Stimulated activated CD8-positive, alpha-beta memory T cell treated with anti-CD3 and anti-CD28 coated beads, Interleukin-7, amount 100 ng/mL, for 4 hours (primary cell): Measurements from ENCODE around the gene EFNA1.
"Not testable (repeated sequence)": the region's sequence is repeated elsewhere in the genome, so short reads cannot be mapped to it uniquely, and the experiment has no call there.

Experiments
- DNase-seq, 2 donors: peaks; one replicate each; pipeline ENCODE4 v3.0.0-alpha.2; 2020; ENCODE audit warnings: low read depth in 2 of 2

The EFNA1 gene

GRCh38 chr1:155145491-155145890 lies 17.8 kb downstream of the EFNA1 start:
- no peak for DNase-seq

- DNase-seq: not testable (repeated sequence)
Observed at GRCh38 chr1:155155996-155156643, 28.4 kb downstream of the EFNA1 start.

GRCh38 chr1:155158991-155159390 lies 31.3 kb downstream of the EFNA1 start:
- DNase-seq: no peak

DNA sequence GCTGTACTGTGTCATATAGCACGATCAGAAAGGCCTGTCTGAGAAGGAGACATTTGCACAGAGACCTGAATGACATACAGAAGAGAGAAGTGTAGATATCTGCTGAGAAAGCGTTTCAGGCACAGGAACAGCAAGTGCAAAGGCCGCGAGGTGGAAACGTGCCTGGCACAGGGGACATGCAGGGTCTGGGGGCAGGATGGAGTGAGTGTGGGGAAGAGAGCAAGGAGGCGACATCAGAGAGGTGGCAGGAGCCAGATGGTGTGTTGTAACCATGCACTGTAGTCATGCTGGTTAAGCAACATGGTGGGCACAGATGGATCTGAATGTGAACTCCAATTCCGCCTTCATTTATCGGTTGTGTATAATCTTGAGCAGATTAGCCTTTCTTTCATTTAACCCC lies 32.5 kb downstream of the EFNA1 start:
- no peak for DNase-seq

DNA sequence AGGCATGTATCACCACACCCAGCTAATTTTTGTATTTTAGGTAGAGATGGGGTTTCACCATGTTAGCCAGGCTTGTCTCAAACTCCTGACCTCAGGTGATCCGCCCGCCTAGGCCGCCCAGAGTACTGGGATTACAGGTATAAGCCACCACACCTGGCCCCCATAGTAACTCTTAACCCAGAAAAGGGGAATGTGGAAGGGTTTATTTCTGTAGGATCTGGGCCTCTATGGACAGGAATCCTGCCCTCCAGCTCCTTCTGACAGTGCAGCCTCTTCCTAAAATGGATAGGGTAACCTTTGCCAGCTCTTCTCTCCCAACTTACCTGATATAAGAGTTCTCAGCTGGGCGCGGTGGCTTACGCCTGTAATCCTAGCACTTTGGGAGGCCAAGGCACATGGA lies 35.0 kb downstream of the EFNA1 start:
- not testable (repeated sequence) for DNase-seq

- not testable (repeated sequence) for DNase-seq
Observed at GRCh38 chr1:155163785-155164184, 36.1 kb downstream of the EFNA1 start.

- DNase-seq: not testable (repeated sequence)
Observed at GRCh38 chr1:155164625-155165024, 36.9 kb downstream of the EFNA1 start.

DNA sequence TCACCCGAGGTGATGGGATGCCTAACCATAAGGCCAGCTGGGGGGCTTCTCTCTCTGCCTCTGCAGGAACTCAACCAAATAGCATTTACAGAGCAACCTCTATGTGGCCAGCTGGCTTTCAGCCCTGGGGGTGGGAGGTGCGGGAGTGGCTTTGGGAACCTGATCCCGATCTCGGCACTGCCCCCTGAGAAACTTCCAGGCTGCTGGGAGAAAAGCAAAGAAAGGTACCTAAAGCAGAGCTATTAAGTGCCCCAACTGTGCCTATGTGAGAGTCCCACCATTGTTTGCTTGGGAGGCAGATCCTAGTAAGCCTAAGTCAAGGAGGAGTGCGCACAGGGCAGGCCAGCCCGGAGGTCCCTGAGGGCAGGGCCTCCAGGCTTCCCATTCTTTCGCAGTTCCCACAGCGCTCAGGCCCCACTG lies 38.4 kb downstream of the EFNA1 start:
- no peak for DNase-seq

- no peak for DNase-seq
Observed at GRCh38 chr1:155166471-155167165, 38.9 kb downstream of the EFNA1 start.

DNA sequence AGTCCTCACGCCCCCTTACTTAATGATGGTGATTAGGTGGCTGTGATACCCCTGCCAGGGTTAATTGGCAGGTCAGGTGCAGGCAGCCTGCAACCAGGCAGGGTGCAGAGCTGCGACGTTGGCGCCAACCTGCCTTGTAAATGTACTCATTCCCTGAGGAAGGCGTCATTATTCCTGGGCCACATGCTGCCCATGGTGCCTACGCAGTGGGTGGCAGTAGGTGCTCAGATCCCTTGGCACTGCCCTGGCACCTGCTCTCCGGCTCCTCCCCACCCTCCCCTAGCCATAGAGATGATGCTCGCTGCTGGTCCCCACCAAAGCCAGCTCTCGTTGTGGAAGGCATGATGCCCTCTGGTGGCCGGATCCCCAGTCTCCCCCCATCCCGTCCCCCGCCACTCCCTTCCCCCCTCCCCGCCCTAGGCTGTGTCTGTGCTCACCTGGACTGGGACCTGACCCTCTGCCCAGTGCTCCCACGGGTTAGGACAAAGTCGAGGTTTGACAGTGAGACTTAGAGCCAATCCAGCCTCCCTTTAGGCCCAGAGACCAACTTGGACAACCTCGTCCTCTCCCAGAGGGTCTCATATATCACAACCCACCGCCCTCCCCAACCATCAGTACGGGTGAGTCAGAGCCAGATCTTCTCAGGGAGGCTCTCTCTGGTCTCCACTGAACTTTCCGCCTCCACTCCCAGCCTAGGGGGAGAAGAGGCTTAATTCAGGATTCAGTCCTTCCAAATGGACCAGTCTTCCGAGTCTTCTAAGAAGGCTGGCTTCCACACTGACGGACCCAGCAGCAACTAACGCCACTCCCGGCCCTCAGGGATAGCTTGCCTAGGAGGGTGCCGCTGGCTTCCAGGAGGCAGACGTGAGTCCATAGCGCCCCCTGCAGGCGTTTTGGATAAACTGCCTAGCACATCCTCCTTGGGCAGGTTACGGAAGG lies 39.8 kb downstream of the EFNA1 start:
- peak; percentile 67 to 72 for DNase-seq

- DNase-seq: not testable (repeated sequence)
Observed at GRCh38 chr1:155168105-155168445, 40.4 kb downstream of the EFNA1 start.

- DNase-seq: no peak
Observed at GRCh38 chr1:155168456-155169210, 41.0 kb downstream of the EFNA1 start.

DNA sequence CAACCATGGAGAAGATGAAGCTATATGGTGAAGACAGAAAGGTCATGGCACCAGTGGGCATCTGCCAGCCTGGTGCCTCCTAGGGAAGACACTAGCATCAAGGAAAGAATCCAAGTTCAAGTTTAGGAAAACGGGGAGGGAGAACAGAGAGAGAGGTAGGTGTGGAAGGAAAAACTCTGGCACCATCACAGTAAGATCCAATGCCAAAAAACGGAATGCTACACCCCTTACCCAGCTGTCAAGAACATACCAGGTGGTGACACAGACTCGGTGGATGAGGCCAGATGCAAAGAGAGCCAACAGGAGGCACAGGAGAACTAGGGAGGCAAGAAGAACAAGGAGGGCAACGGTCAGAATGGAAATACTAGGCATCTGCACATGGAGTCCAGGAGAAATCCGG lies 41.9 kb downstream of the EFNA1 start:
- DNase-seq: no peak

DNA sequence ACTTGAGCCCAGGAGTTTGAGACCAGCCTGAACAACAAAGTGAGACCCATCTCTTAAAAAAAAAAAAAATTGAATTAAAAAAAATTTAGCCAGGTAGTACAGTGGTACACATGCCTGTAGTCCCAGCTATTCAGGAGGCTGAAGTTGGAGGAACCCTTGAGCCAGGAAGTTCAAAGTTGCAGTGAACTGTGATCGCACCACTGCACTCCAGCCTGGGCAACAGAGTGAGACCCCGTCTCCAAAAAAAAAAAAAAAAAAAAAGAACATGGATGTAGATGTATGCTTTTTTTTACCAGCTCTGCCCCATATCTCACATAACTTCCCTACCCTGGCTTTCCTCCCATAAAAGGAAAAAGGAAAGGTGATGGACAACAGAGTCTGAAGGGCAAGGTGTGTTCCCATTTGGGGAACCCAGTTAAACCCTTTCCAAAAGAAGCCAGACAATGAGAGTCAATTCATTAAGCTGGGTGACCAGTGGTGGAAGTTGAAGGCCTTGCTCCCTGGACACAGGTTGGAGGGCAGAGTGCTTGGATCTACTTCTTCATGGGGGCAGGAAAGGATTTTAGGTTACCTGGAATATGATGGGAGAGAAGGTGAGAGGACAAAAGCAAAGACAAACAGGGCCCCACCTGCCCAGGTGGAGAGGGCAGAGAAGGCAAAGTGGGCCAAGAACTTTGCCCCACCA lies 42.6 kb downstream of the EFNA1 start:
- DNase-seq: no peak

DNA sequence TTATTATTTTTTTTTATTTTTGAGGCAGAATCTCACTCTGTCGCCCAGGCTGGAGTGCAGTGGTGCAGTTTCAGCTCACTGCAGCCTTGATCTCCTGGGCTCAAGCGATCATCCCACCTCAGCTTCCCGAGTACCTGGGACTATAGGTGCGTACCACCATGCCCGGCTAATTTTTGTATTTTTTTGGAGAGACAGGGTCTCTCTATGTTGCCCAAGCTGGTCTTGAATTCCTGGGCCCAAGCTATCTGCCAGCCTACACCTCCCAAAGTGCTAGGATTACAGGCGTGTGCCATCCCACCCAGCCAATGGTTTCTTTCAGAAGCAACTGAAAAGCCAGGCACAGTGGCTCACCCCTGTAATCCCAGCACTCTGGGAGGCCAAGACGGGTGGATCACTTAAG lies 43.1 kb downstream of the EFNA1 start:
- no peak for DNase-seq

DNA sequence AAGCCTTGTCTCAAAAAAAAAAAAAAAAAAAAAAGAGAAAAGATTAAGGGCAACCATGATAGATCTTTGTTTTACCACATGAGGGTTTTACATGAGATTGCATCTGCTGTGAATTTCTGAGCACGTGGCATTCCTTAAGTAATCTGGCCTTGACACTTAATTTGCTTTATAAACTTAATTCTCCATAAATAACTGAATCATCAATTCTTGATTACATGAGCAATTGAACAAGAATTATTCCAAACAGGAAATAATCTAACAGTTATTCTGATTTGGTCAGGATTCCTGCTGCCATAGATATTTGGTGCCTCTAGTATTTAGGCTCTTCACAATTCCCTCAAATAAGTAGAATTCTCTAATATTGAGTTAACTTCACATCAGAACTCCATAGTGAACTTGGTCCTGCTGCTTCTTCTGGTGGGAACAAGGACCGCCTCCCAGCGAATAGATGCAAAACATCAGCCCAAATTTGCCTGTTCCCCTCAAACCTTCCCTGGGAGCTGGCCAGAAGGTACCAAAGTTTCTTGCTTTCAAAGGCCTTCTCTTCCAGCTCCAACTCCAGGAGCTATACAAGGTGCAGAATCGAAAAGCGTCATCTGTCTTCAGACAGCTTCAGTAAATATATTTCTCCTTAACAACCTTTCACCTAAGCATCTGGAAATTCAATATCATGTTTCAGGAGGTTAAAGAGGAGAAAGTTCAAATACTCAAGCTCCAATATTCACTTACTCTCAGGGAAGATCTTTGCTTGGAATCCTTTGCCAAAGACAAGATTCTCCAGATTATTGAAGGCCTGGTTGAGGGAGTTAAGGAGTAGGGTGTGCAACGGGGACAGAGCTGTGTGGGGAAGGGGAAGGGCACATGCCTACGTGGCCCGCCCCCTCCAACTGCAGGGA lies 44.4 kb downstream of the EFNA1 start:
- no peak for DNase-seq

DNA sequence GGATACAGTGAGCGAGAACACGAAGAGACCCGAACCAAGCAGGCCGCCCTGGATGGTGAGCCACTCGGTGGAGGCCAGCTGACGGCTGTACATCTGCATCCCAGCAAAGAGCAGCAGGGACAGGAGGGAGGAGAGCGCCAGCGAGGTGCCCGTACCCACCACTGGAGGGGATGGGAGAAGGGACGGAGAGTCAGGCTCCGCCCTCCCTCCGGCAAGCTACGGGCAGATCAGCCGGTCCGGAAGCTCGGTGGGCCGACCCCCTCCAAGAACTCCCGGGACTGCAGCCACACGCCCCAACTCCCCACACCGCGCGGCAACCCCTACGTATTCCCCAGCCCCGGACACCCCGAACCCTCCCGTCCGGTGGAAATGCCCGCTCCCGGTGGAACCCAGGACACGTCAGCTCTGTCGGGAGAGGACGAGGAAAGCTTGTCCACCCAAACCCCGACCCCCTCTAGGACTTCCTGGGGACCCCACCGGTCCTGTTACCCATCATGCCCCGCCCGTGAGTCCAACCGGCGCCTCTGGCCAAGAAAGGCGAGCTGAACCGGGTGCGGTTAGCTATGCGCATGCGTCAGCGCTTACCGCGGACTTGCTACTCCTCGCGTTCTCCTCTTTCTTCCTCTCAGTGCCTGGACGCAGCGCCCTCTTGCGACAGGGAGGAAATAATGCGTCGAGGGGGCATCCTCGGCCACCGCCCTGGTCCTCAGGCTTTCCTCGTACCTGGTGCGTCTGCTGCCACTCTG lies 45.2 kb downstream of the EFNA1 start, which contains the start of gene KRTCAP2:
Gene KRTCAP2, minus strand, starts transcription at position 573 of the 746 bp plus-strand sequence. Its CDS starts 80 bp downstream, at position 493.
- DNase-seq: peak; percentile 92 to 93

DNA sequence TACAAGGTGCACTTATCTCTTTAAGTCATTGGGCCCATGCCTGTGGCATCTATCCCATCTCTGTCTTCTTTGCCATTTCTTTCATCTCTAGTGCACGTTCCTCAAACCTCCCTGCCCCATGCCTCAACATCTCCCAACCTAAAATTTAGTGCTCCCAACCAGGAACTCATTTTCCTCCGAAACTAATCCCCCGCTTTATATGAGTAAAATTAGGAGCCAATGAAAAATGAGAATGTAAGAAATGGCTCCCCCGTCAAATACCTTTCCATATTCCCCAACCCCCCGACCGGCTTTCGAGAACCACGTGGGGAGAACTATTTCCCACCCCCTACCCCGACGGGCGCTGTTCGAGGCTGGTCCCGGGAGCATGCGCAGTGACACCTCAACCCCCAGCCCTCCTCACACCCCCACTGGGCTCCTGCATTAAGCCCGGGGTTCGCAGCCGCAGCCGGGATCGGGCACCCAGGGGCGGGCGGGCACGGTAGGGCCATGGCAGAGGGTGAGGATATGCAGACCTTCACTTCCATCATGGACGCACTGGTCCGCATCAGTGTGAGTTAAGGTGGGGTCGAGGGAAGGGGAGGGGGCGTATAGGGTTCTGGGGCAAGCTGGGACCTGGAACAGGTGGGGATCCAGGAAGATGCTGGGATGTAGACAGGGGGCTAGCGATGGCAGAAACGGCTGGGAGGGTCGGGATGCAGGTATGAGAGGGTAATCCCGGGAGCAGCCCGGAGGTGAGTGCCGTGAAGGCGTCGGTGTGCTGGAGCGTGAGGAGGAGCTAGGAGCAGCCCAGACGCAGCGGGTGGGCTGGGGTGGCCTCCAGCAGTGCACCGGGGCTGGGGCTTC lies 46.0 kb downstream of the EFNA1 start, which contains the start of gene TRIM46:
Gene TRIM46, plus strand, starts transcription at position 372 of the 846 bp plus-strand sequence. Its CDS starts 118 bp downstream, at position 490.
- DNase-seq: peak; percentile 52 to 69
